H1 (cell line): Measurements from ENCODE around the gene CYREN. TPM values are rescaled to one million over a fixed set of nuclear protein-coding genes. Genes with fewer than 3 reads are reported as not detected.

Experiments used
- CHD7 ChIP-seq: fragments of 300-600 bp; sonication (generic); IDR thresholded peaks from 2 replicates; pipeline ENCODE4 v1.7.1; 2012; ENCODE audit warnings: low read length, moderate library complexity, mild to moderate bottlenecking, inconsistent platforms; ENCODE audit not compliant: insufficient replicate concordance
- CTCF ChIP-seq, 3 experiments: IDR thresholded peaks; 1 replicate in 2 of 3; 2 replicates in 1 of 3; pipeline versions ENCODE4 v1.5.1 to v1.6.1; 2011; ENCODE audit warnings: low read length in 3 of 3, mild to moderate bottlenecking in 3 of 3, inconsistent platforms in 2 of 3, low read depth in 1 of 3, moderate library complexity in 1 of 3; ENCODE audit not compliant: insufficient read depth in 1 of 3; ENCODE audit errors: control extremely low read depth in 1 of 3
- HDAC2 ChIP-seq, 2 experiments: fragments of 300-600 bp in 1 of 2; sonication (generic) in 1 of 2; IDR thresholded peaks; 2 replicates each; pipeline ENCODE4 v1.6.1; 2011 to 2012; ENCODE audit warnings: low read depth in 2 of 2, low read length in 2 of 2, mild to moderate bottlenecking in 2 of 2, moderate library complexity in 2 of 2, borderline replicate concordance in 1 of 2, inconsistent platforms in 1 of 2
- NANOG ChIP-seq: IDR thresholded peaks from 2 replicates; pipeline ENCODE4 v1.6.1; 2011; ENCODE audit warnings: low read length, low read depth, mild to moderate bottlenecking, inconsistent platforms; ENCODE audit not compliant: insufficient read depth, poor library complexity, severe bottlenecking
- RAD21 ChIP-seq, 2 experiments: IDR thresholded peaks in 1 of 2; conservative IDR thresholded peaks in 1 of 2; 2 replicates each; pipeline ENCODE4 v1.6.1; 2011; ENCODE audit warnings: low read depth in 2 of 2, low read length in 2 of 2, improper control_type of control experiment in 1 of 2, inconsistent platforms in 1 of 2, mild to moderate bottlenecking in 1 of 2, moderate library complexity in 1 of 2
- SP4 ChIP-seq: IDR thresholded peaks from 2 replicates; pipeline ENCODE4 v1.6.1; 2012; ENCODE audit warnings: low read length, inconsistent platforms
- TCF12 ChIP-seq: IDR thresholded peaks from 2 replicates; pipeline ENCODE4 v1.6.1; 2011; ENCODE audit warnings: low read depth, mild to moderate bottlenecking, low read length
- polyA plus RNA-seq, 7 experiments: library from polyadenylated mRNA; depleted of rRNA in 3 of 7; stranded (reverse) in 5 of 7; unstranded in 2 of 7; fragments of >200 nt in 5 of 7; fragments of 200-250 nt in 2 of 7; gene quantifications; 1 replicate in 5 of 7; 2 replicates in 1 of 7; 4 replicates in 1 of 7; pipeline versions ENCODE4 v1.2.1 to v1.2.3, GENCODE V29; 2011 to 2013; ENCODE audit warnings: missing spikeins in 2 of 7, mixed read lengths in 2 of 7
- total RNA-seq: library from RNA; stranded (reverse); fragmentation: NEBNext Ultra II Directional; extraction: Animal tissue kit (Norgen Biotek cat#: 25700); gene quantifications from 2 replicates; pipeline ENCODE4 v1.2.1, GENCODE V29; 2021

Gene CYREN
- total and polyA plus RNA-seq, 2 of the 8 experiments (the other 6 are each of a cell fraction or from before 2014, with no cell fraction given): 25.1 to 46.2 TPM

GRCh38 chr7:135194494-135195095 lies 24.1 kb upstream of the CYREN start (continued):
- no peak for TF ChIP-seq CTCF (IDR thresholded peaks at IDR 0.05; ENCODE audit: control extremely low read depth in 1 of 3, insufficient read depth in 1 of 3, low read depth in 1 of 3, low read length in 3 of 3)
- no peak for TF ChIP-seq NANOG
- TF ChIP-seq SP4: no peak
- TF ChIP-seq RAD21 (IDR thresholded peaks at IDR 0.05 in 1 of 2, conservative IDR thresholded peaks at IDR 0.05 in 1 of 2; ENCODE audit: low read depth in 2 of 2, low read length in 2 of 2): no peak
- no peak for TF ChIP-seq CHD7
- no peak for TF ChIP-seq TCF12
- no peak for TF ChIP-seq HDAC2 (IDR thresholded peaks at IDR 0.05; ENCODE audit: borderline replicate concordance in 1 of 2, low read depth in 2 of 2, low read length in 2 of 2)
